ENCODE data around the gene CCDC183. TPM values are rescaled to one million over a fixed set of nuclear protein-coding genes. Genes with fewer than 3 reads are reported as not detected.

Gene CCDC183
- total RNA-seq, 4 donors from 2014 or later: 1.1 to 10.3 (median 2.3) TPM

DNA sequence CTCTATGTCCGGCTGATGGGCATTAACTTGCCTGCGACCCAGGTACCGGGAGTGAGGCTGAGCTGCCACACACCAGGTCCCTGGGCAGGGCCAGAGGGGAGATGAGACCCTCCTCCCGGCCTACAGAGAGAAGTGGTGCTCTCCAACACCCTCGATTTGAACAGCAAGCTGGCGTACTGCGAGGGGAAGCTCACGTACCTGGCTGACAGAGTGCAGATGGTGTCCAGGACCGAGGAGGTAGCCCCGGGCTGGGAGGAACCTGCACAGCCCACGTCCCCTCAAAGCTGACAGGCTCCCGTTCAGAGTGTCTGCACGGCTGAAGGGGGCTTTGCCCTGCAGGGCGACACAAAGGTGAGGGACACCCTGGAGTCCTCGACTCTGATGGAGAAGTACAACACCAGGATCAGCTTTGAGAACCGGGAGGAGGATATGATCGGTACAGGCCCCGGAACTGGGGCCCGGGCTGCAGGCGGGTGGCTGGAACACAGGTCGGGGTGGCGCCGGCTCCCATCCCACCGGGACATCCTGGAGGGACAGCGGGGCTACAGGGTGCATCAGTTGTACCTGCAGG is 10.6 kb downstream of the CCDC183 start:
- no peak for DNase-seq (ENCODE audit: low spot score in 2 of 2)
- Histone ChIP-seq H3K4me1 (peaks cover 36% of the 10 kb centered on the region), H3K4me3 (peak overlapping the region; percentile 97), H3K36me3 (no peaks in the 10 kb centered on the region), H3K27me3 (peaks cover 8% of the 10 kb centered on the region), H3K9me3 (no peaks in the 10 kb centered on the region), H3K27ac (no peak overlapping the region)
- TF ChIP-seq POLR2A (IDR thresholded peaks at IDR 0.05): no peak
- TF ChIP-seq EP300 (IDR thresholded peaks at IDR 0.05): no peak
- no peak for TF ChIP-seq POLR2AphosphoS5 (IDR thresholded peaks at IDR 0.05)
- TF ChIP-seq, protein P1, sequence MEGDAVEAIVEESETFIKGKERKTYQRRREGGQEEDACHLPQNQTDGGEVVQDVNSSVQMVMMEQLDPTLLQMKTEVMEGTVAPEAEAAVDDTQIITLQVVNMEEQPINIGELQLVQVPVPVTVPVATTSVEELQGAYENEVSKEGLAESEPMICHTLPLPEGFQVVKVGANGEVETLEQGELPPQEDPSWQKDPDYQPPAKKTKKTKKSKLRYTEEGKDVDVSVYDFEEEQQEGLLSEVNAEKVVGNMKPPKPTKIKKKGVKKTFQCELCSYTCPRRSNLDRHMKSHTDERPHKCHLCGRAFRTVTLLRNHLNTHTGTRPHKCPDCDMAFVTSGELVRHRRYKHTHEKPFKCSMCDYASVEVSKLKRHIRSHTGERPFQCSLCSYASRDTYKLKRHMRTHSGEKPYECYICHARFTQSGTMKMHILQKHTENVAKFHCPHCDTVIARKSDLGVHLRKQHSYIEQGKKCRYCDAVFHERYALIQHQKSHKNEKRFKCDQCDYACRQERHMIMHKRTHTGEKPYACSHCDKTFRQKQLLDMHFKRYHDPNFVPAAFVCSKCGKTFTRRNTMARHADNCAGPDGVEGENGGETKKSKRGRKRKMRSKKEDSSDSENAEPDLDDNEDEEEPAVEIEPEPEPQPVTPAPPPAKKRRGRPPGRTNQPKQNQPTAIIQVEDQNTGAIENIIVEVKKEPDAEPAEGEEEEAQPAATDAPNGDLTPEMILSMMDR (IDR thresholded peaks at IDR 0.05): no peak
- WGBS: 81% methylated on average over 12 of the region's 25 CpGs

DNA sequence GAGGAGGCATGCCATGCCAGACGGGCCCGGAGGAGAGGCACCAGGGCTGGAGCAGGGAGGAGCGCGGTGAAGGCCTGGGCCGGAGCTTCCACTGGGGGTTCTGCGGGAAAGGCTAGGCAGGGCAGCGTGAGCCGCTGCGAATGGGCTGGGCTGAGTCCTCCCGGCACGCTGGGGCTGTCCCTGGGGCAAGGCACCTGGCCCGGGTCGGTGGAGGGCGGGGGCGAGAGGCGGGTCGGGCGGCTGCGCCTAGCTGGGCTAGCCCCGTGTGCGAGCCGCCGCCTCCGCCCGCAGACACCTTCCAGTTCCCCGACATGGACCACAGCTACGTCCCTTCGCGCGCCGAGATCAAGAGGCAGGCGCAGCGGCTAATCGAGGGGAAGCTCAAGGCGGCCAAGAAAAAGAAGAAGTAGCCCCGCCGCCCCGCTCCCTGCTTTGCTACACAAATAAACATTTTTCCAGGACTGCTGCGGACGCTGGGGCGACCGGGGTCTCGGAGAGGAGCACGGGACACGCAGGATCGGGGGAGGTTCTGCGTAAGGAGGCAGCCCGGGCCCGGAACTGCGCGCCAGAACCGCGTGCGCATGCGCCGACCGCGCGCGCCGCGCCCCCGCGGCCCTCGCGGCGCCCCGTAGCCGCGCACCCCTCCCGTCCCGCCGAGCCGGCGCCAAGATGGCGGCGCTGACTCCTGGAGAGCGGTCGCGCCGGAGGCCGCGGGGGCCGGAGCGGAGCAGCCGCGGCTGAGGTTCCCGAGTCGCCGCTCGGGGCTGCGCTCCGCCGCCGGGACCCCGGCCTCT is 11.3 kb downstream of the CCDC183 start, which contains the start of gene RABL6:
Gene RABL6 (plus strand): TSS at position 668 of the 794 bp plus-strand sequence. CDS start 249 bp downstream, outside the sequence.
- peak within 1 kb of the TSS; percentile 97 for H3K4me3 ChIP-seq
- H3K27ac ChIP-seq: peak within 1 kb of the TSS; percentile 91
- H3K27me3 ChIP-seq: peaks cover under 1% of the 10 kb centered on the region
- 1% methylated on average over 16 of the region's 96 CpGs for WGBS
- peak; percentile 87 to 89 for DNase-seq (ENCODE audit: low spot score in 2 of 2)
- peaks cover 36% of the 10 kb centered on the region for H3K4me1 ChIP-seq
- peak; percentile 66 to 69 for TF ChIP-seq POLR2A (IDR thresholded peaks at IDR 0.05)
- TF ChIP-seq, protein P1 (IDR thresholded peaks at IDR 0.05): no peak
- no peaks in the 10 kb centered on the region for H3K36me3 ChIP-seq
- no peaks in the 10 kb centered on the region for H3K9me3 ChIP-seq

DNA sequence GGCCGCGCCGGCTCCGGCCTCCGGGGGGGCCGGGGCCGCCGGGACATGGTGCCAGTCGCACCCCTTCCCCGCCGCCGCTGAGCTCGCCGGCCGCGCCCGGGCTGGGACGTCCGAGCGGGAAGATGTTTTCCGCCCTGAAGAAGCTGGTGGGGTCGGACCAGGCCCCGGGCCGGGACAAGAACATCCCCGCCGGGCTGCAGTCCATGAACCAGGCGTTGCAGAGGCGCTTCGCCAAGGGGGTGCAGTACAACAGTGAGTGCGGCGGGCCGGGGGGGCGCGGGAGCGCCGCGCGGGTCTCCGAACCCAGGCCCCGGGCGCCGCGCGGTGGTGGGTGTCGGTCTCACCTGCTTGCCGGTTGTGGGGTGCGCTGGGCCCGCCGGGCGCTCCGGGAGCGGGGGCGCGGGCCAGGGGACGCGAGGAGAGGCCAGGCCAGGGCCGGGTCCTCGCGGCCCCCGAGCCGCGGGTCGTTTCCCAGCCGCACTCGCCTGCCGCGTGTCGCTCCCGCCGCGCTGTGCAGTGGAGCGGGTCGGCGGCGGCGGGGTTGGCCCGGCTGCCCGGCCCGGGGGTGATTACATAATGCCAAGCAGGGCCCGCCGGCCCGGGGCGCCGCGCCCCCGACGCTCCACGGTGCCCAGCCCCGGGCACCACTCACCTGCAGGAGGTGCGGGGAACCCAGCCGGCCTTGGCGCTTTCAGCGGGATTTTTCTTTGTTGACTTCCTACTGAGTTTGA is 12.1 kb downstream of the CCDC183 start:
- no peak for DNase-seq (ENCODE audit: low spot score in 2 of 2)
- Histone ChIP-seq H3K27me3 (no peaks in the 10 kb centered on the region), H3K9me3 (no peaks in the 10 kb centered on the region), H3K36me3 (peaks cover 5% of the 10 kb centered on the region), H3K4me3 (peak overlapping the region; percentile 97), H3K27ac (peak overlapping the region; percentile 91), H3K4me1 (peaks cover 36% of the 10 kb centered on the region)
- TF ChIP-seq POLR2A (IDR thresholded peaks at IDR 0.05) (no peak), EP300 (IDR thresholded peaks at IDR 0.05) (no peak), POLR2AphosphoS5 (IDR thresholded peaks at IDR 0.05) (no peak)
- TF ChIP-seq, protein P1 (IDR thresholded peaks at IDR 0.05): no peak
- 0% methylated on average over 3 of the region's 93 CpGs for WGBS

DNA sequence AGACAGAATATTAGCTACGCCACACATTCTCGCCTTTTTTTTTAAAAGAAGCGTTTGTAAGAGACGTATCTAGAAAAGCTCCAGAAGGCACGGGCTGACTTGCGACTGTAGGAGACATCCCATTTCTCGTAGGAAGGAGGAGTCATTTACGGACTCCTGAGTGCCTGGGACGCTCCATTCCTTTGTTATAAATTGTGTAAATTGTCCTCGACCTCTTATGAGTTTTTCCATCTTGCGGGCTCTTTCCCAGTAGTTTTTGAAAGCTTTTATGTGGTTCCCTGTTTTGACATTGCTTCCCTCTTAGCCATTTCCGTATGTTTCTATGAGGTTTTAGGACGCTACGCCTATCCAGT is 12.6 kb downstream of the CCDC183 start:
- peaks cover 36% of the 10 kb centered on the region for H3K4me1 ChIP-seq
- TF ChIP-seq, protein P1 (IDR thresholded peaks at IDR 0.05): no peak
- TF ChIP-seq EP300 (IDR thresholded peaks at IDR 0.05) (no peak), POLR2AphosphoS5 (IDR thresholded peaks at IDR 0.05) (no peak), POLR2A (IDR thresholded peaks at IDR 0.05) (no peak)
- no peaks in the 10 kb centered on the region for H3K9me3 ChIP-seq
- peak overlapping the region; percentile 91 for H3K27ac ChIP-seq
- H3K4me3 ChIP-seq: peak overlapping the region; percentile 97
- DNase-seq (ENCODE audit: low spot score in 2 of 2): no peak
- H3K36me3 ChIP-seq: peaks cover 5% of the 10 kb centered on the region
- WGBS: 3% methylated on average over 14 of the region's 14 CpGs
- H3K27me3 ChIP-seq: no peaks in the 10 kb centered on the region

Measured in suprapubic skin (tissue), 4 donors.